GM12878 (cell line): ENCODE data around the gene IL1RAPL1. TPM values are rescaled to one million over a fixed set of nuclear protein-coding genes. Genes with fewer than 3 reads are reported as not detected.

ENCODE experiments used
- ATAC-seq: fragments of 200-7000 bp; cut with Tn5 transposase; 3 replicates; pipeline ENCODE4 v1.9.1; 2020; ENCODE audit warnings: mild to moderate bottlenecking, moderate library complexity
- BruUV-seq: library from RNA; stranded (reverse); fragments of 400-500 nt; replicated peaks from 2 replicates; lab custom pipeline; 2021; lab: Mats Ljungman, UMichigan
- CTCF ChIA-PET: fragments of 300-600 bp; sonication (Branson Sonifier 250); formaldehyde crosslinking; extraction: SDS; loops from one replicate; lab custom pipeline; 2021; ENCODE audit warnings: inconsistent platforms; lab: Yijun Ruan, JAX
- POLR2A ChIA-PET: fragments of 350-600 bp; formaldehyde crosslinking; extraction: SDS; loops from one replicate; lab custom pipeline; 2021; ENCODE audit warnings: inconsistent platforms; lab: Charles Lee
- RAD21 ChIA-PET: fragments of 300-600 bp; sonication (Branson Sonifier 250); formaldehyde crosslinking; loops from one replicate; lab custom pipeline; 2023; ENCODE audit warnings: antibody characterized with exemption; ENCODE audit not compliant: unreplicated experiment; lab: Charles Lee
- SMC1A ChIA-PET: fragments of 300-600 bp; sonication (Branson Sonifier 250); formaldehyde crosslinking; loops from one replicate; lab custom pipeline; 2023; ENCODE audit not compliant: unreplicated experiment, uncharacterized antibody; lab: Charles Lee
- DNase-seq: peaks from one replicate; pipeline ENCODE4 v3.0.0-alpha.2; 2011; ENCODE audit warnings: low read depth, low spot score
- FAIRE-seq: peaks from 3 replicates; lab custom pipeline; 2011; peaks lifted over from hg19 to GRCh38; lab: Jason Lieb, UNC
- H2AFZ ChIP-seq: 2 replicates; pipeline ENCODE4 v1.6.0; 2011; ENCODE audit warnings: low read depth, low read length, control low read depth; ENCODE audit not compliant: control insufficient read depth
- H3K27ac ChIP-seq: 2 replicates; pipeline ENCODE4 v1.5.1; 2011; ENCODE audit warnings: control low read depth; ENCODE audit not compliant: control insufficient read depth, insufficient read depth
- H3K27me3 ChIP-seq, 2 experiments: replicated peaks in 1 of 2; 2 replicates each; pipeline versions ENCODE4 v1.6.0 to v1.6.1; 2011; ENCODE audit warnings: low read length in 1 of 2; ENCODE audit not compliant: control insufficient read depth in 2 of 2, insufficient read depth in 2 of 2
- H3K36me3 ChIP-seq, 2 experiments: 2 replicates each; pipeline ENCODE4 v1.5.1; 2011; ENCODE audit warnings: low read length in 1 of 2; ENCODE audit not compliant: control insufficient read depth in 2 of 2, insufficient read depth in 2 of 2
- H3K4me1 ChIP-seq: 2 replicates; pipeline ENCODE4 v1.6.1; 2011; ENCODE audit warnings: mild to moderate bottlenecking, low read length, moderate library complexity, mixed read lengths; ENCODE audit not compliant: control insufficient read depth, insufficient read depth
- H3K4me2 ChIP-seq: 2 replicates; pipeline ENCODE4 v1.6.0; 2011; ENCODE audit warnings: control low read depth; ENCODE audit not compliant: control insufficient read depth, insufficient read depth
- H3K4me3 ChIP-seq: fragments of 200-600 bp; sonication (generic); 2 replicates; pipeline ENCODE4 v1.5.1; 2016
- H3K79me2 ChIP-seq: 2 replicates; pipeline ENCODE4 v1.6.0; 2011; ENCODE audit warnings: low read length; ENCODE audit not compliant: control insufficient read depth, insufficient read depth
- H3K9ac ChIP-seq: 2 replicates; pipeline ENCODE4 v1.8.0; 2011; ENCODE audit warnings: low read length, control low read depth, mixed read lengths; ENCODE audit not compliant: control insufficient read depth, insufficient read depth
- H3K9me3 ChIP-seq: replicated peaks from 3 replicates; pipeline ENCODE4 v1.5.1; 2011; ENCODE audit warnings: mild to moderate bottlenecking, low read length; ENCODE audit not compliant: control insufficient read depth, insufficient read depth
- H4K20me1 ChIP-seq: 2 replicates; pipeline ENCODE4 v1.6.0; 2011; ENCODE audit not compliant: control insufficient read depth, insufficient read depth
- CHD4 ChIP-seq: fragments of 200-600 bp; sonication (generic); IDR thresholded peaks from 2 replicates; pipeline ENCODE4 v1.6.1; 2016; ENCODE audit warnings: mild to moderate bottlenecking
- CREB1 ChIP-seq: IDR thresholded peaks from 2 replicates; pipeline ENCODE4 v1.6.1; 2012; ENCODE audit warnings: low read depth, mild to moderate bottlenecking, inconsistent platforms
- ELK1 ChIP-seq: IDR thresholded peaks from 2 replicates; pipeline ENCODE4 v1.6.1; 2012; ENCODE audit warnings: low read depth, low read length, improper control_type of control experiment
- HCFC1 ChIP-seq: fragments of 150-350 bp; IDR thresholded peaks from 2 replicates; pipeline ENCODE4 v1.6.1; 2014; ENCODE audit warnings: low read length
- IRF3 ChIP-seq: fragments of 450-650 bp; IDR thresholded peaks from 2 replicates; pipeline ENCODE4 v1.6.1; 2014; ENCODE audit warnings: mild to moderate bottlenecking
- JUND ChIP-seq: IDR thresholded peaks from 2 replicates; pipeline ENCODE4 v1.6.1; 2012; ENCODE audit warnings: low read depth, mild to moderate bottlenecking, low read length, improper control_type of control experiment, moderate library complexity
- NFYA ChIP-seq: IDR thresholded peaks from 2 replicates; pipeline ENCODE4 v1.6.1; 2011; ENCODE audit warnings: low read depth, mild to moderate bottlenecking, low read length, improper control_type of control experiment, borderline replicate concordance
- POU2F2 ChIP-seq: IDR thresholded peaks from 3 replicates; pipeline ENCODE4 v1.6.1; 2011; ENCODE audit warnings: low read depth, mild to moderate bottlenecking, low read length, borderline replicate concordance
- RBBP5 ChIP-seq: fragments of 200-600 bp; sonication (generic); conservative IDR thresholded peaks from 2 replicates; pipeline ENCODE4 v1.6.1; 2016
- SIN3A ChIP-seq: IDR thresholded peaks from 2 replicates; pipeline ENCODE4 v1.6.1; 2012; ENCODE audit warnings: low read depth, low read length, improper control_type of control experiment
- SRF ChIP-seq, 2 experiments: IDR thresholded peaks; 2 replicates each; pipeline ENCODE4 v1.6.1; 2011; ENCODE audit warnings: low read depth in 2 of 2, low read length in 2 of 2, mild to moderate bottlenecking in 1 of 2, moderate library complexity in 1 of 2
- ZNF207 ChIP-seq: fragments of 450-650 bp; IDR thresholded peaks from 2 replicates; pipeline ENCODE4 v1.6.1; 2014; ENCODE audit warnings: antibody characterized with exemption, mild to moderate bottlenecking, borderline replicate concordance
- WGBS: methylation state at CpG from one replicate; pipeline ENCODE4 v1.1.6; 2016; ENCODE audit warnings: low lambda C conversion rate; ENCODE audit not compliant: insufficient replicate concordance, insufficient coverage; ENCODE audit errors: missing lambda C conversion rate; 5-methylcytosine and 5-hydroxymethylcytosine counted together
- in situ Hi-C: fragments of 300-500 bp; cut with MboI; formaldehyde crosslinking; loops from 9 replicates; pipeline ENCODE4 v1.14.3; 2018; ENCODE audit warnings: mixed read lengths
- intact Hi-C: fragments of 100-400 bp; cut with micrococcal nuclease; formaldehyde crosslinking; loops from one replicate; pipeline ENCODE4 v1.14.2; 2022; ENCODE audit not compliant: unreplicated experiment
- polyA plus RNA-seq, 11 experiments: library from polyadenylated mRNA; depleted of rRNA in 4 of 11; unstranded in 6 of 11; stranded (reverse) in 5 of 11; fragments of >200 nt; fragmentation: Nextera tagmentation in 4 of 11; fragmentation: Illumina TruSeq in 1 of 11; extraction: Ambion mirVana in 4 of 11; extraction: Trizol in 1 of 11; gene quantifications; 1 replicate in 1 of 11; 2 replicates in 10 of 11; pipeline versions ENCODE4 v1.2.1 to v1.2.3, GENCODE V29; 2011 to 2016; ENCODE audit warnings: inconsistent platforms in 2 of 11, missing spikeins in 2 of 11, low read depth in 1 of 11
- total RNA-seq, 4 experiments: library from RNA; depleted of rRNA in 3 of 4; stranded (reverse); fragments of >200 nt in 3 of 4; fragmentation: Illumina TruSeq in 1 of 4; extraction: Trizol in 1 of 4; gene quantifications; 2 replicates each; pipeline versions ENCODE4 v1.2.1 to v1.2.3, GENCODE V29; 2013 to 2021

IL1RAPL1 gene
- total and polyA plus RNA-seq, 10 of the 15 experiments (the other 5 are each of a cell fraction or from before 2014, with no cell fraction given), result not detected

DNA sequence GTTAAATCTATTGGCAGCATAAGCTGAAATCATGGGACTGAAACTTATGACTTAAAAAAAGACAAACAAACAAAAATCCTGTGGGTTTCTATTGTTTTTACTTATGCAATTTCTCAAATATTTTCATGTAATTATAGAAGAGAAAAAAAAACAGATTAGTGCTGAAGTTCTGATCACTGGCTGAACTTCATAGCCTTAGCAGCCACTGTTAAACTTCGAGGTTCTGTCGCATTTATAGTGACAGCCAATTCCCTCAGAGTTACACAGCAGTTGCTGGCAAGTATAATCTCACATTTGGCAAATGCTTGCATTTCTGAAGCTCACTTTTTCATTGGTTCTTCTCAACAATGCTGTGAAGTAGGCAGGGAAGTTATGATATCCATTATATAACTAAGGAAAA, 879.2 kb downstream of the IL1RAPL1 start:
- SMC1A ChIA-PET, result interaction anchor here (1.1 kb wide), 1 partner anchor 96 kb away, joined by 3 read pairs; no protein-coding TSS in a partner anchor
- no peak for FAIRE-seq
- Histone ChIP-seq H3K27ac (no peak overlapping the region), H3K4me3 (no peak overlapping the region), H3K9ac (no peak overlapping the region), H2AFZ (no peak overlapping the region), H3K4me1 (no peaks in the 10 kb centered on the region), H3K4me2 (no peak overlapping the region), H3K79me2 (no peaks in the 10 kb centered on the region), H4K20me1 (no peaks in the 10 kb centered on the region), H3K27me3 (no peaks in the 10 kb centered on the region), H3K9me3 (no peaks in the 10 kb centered on the region), H3K36me3 (no peaks in the 10 kb centered on the region)
- BruUV-seq, result no TSS peak
- WGBS, result 94% methylated on average over 2 of the region's 2 CpGs
- RAD21 ChIA-PET, result no interaction called here
- TF ChIP-seq SIN3A (no peak), ZNF207 (no peak), ELK1 (no peak), IRF3 (no peak), NFYA (no peak), POU2F2 (no peak), JUND (no peak), CREB1 (no peak), CHD4 (no peak), SRF (IDR thresholded peaks at IDR 0.05; ENCODE audit: low read depth in 2 of 2, low read length in 2 of 2) (no peak), RBBP5 (no peak), HCFC1 (no peak)
- intact Hi-C loops (no loop called here), in situ Hi-C loops (no loop called here)
- ATAC-seq, result no peak
- no peak for DNase-seq
- CTCF ChIA-PET, result interaction anchor here (1.0 kb wide), 1 partner anchor 12 kb away, joined by 4 read pairs; no protein-coding TSS in a partner anchor
- POLR2A ChIA-PET, result no interaction called here
